ENCODE data around the gene LPP.
A peak's percentile ranks its signal among the peaks of the same experiment; 100 is the strongest.

LPP gene

GRCh38 chr3:188780193-188781147, 626.5 kb downstream of the LPP start:
- no peak for DNase-seq (ENCODE audit: low read depth in 2 of 2)

- no peak for DNase-seq (ENCODE audit: low read depth in 2 of 2)
These were observed 628.7 kb downstream of the LPP start for GRCh38 chr3:188782613-188783124.

GRCh38 chr3:188786424-188786823, 632.5 kb downstream of the LPP start:
- no peak for DNase-seq (ENCODE audit: low read depth in 2 of 2)

GRCh38 chr3:188788621-188789081, 634.7 kb downstream of the LPP start:
- peak; percentile 51 to 75 for DNase-seq (ENCODE audit: low read depth in 2 of 2)

GRCh38 chr3:188789251-188789650, 635.3 kb downstream of the LPP start:
- DNase-seq (ENCODE audit: low read depth in 2 of 2), result no peak

GRCh38 chr3:188791311-188791710, 637.4 kb downstream of the LPP start:
- no peak for DNase-seq (ENCODE audit: low read depth in 2 of 2)

- no peak for DNase-seq (ENCODE audit: low read depth in 2 of 2)
These were observed 638.8 kb downstream of the LPP start for GRCh38 chr3:188792793-188793192.

GRCh38 chr3:188796122-188796631, 642.2 kb downstream of the LPP start:
- no peak for DNase-seq (ENCODE audit: low read depth in 2 of 2)

- DNase-seq (ENCODE audit: low read depth in 2 of 2), result no peak
These were observed 643.1 kb downstream of the LPP start for GRCh38 chr3:188797045-188797444.

GRCh38 chr3:188798556-188799145, 644.7 kb downstream of the LPP start:
- DNase-seq (ENCODE audit: low read depth in 2 of 2), result no peak

GRCh38 chr3:188801393-188801792, 647.4 kb downstream of the LPP start:
- DNase-seq (ENCODE audit: low read depth in 2 of 2), result no peak

GRCh38 chr3:188802645-188803044, 648.7 kb downstream of the LPP start:
- DNase-seq (ENCODE audit: low read depth in 2 of 2), result no peak

GRCh38 chr3:188807006-188807405, 653.0 kb downstream of the LPP start:
- no peak for DNase-seq (ENCODE audit: low read depth in 2 of 2)

GRCh38 chr3:188812198-188812597, 658.2 kb downstream of the LPP start:
- DNase-seq (ENCODE audit: low read depth in 2 of 2), result no peak

GRCh38 chr3:188814581-188814980, 660.6 kb downstream of the LPP start:
- DNase-seq (ENCODE audit: low read depth in 2 of 2), result no peak

- no peak for DNase-seq (ENCODE audit: low read depth in 2 of 2)
These were observed 663.4 kb downstream of the LPP start for GRCh38 chr3:188817103-188817934.

- DNase-seq (ENCODE audit: low read depth in 2 of 2), result no peak
These were observed 663.9 kb downstream of the LPP start for GRCh38 chr3:188817935-188818269.

GRCh38 chr3:188818282-188818681, 664.3 kb downstream of the LPP start:
- DNase-seq (ENCODE audit: low read depth in 2 of 2), result no peak

- DNase-seq (ENCODE audit: low read depth in 2 of 2), result no peak
These were observed 666.0 kb downstream of the LPP start for GRCh38 chr3:188819939-188820338.

GRCh38 chr3:188822004-188822403, 668.0 kb downstream of the LPP start:
- DNase-seq (ENCODE audit: low read depth in 2 of 2), result no peak

GRCh38 chr3:188822411-188822810, 668.5 kb downstream of the LPP start:
- no peak for DNase-seq (ENCODE audit: low read depth in 2 of 2)

- DNase-seq (ENCODE audit: low read depth in 2 of 2), result no peak
These were observed 670.6 kb downstream of the LPP start for GRCh38 chr3:188824566-188824965.

Data from stimulated activated CD4-positive, alpha-beta T cell treated with anti-CD3 and anti-CD28 coated beads, Interleukin-4, amount 100 ng/mL, for 48 hours (primary cell).